ENCODE measurements around the gene ATP11A. TPM values are rescaled to one million over a fixed set of nuclear protein-coding genes. Genes with fewer than 3 reads are reported as not detected.
A peak's percentile ranks its signal among the peaks of the same experiment; 100 is the strongest.

ATP11A gene
- total RNA-seq, 1 experiment from 2014 or later = 65.3 TPM

DNA sequence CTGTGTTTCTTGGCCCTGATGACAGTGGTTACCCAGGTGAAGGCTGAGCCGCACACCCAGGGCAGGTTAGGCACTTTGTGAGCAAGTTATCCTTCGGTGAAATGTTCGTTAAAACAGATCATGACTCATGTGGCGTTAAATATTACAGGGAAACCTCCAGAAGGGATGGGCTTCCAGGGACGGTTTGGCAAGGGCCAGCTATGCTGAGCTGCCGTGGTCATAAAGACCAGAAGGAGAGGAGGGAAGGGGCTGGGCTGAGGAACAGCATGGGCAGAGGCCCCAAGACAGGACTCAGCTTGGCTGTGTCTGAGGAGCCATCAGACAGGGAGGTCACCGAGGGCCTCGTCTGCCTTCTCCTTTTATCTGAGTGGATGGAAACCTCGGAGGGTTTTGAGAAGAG is 47.5 kb downstream of the ATP11A start:
- Histone ChIP-seq H3K79me1 (ENCODE audit: insufficient read depth, low read depth, low read length, poor library complexity, severe bottlenecking) (no peaks in the 10 kb centered on the region), H3K56ac (ENCODE audit: insufficient read length, low read depth, low read length) (no peak overlapping the region), H3T11ph (ENCODE audit: low read length) (no peak overlapping the region), H4K5ac (ENCODE audit: insufficient read length, low read depth, low read length) (no peak overlapping the region), H2AK5ac (ENCODE audit: insufficient read length, low read length) (peak overlapping the region; percentile 65), H3K9me3 (ENCODE audit: control insufficient read depth, low read depth, low read length) (no peaks in the 10 kb centered on the region), H3K27me3 (ENCODE audit: insufficient read depth, low read length) (no peaks in the 10 kb centered on the region), H4K8ac (replicated peaks; ENCODE audit: insufficient read length, low read depth, low read length) (no peak overlapping the region), H3K4me2 (ENCODE audit: insufficient read depth, insufficient read length, low read length) (no peak overlapping the region), H3K9ac (ENCODE audit: extremely low read depth, insufficient read length, low read length) (no peak overlapping the region), H2BK20ac (ENCODE audit: low read depth, low read length, poor library complexity, severe bottlenecking) (no peak overlapping the region), H4K20me1 (ENCODE audit: control insufficient read depth, insufficient read depth, insufficient read length) (no peaks in the 10 kb centered on the region), H2BK15ac (ENCODE audit: low read depth, low read length) (no peak overlapping the region), H3K23ac (ENCODE audit: insufficient read length, low read depth, low read length) (no peak overlapping the region), H3K27ac (ENCODE audit: insufficient read length, low read depth, low read length) (no peak overlapping the region), H2AFZ (ENCODE audit: low read length) (no peak overlapping the region), H2BK120ac (ENCODE audit: low read depth, low read length, poor library complexity, severe bottlenecking) (no peak overlapping the region), H3K4ac (ENCODE audit: low read depth, low read length) (no peak overlapping the region), H2BK5ac (ENCODE audit: insufficient read length, low read length) (no peak overlapping the region), H3K18ac (ENCODE audit: insufficient read length, low read depth, low read length) (no peak overlapping the region), H2BK12ac (ENCODE audit: insufficient read length, low read depth, low read length) (peak overlapping the region; percentile 64), H4K91ac (ENCODE audit: insufficient read length, low read depth, low read length) (no peak overlapping the region), H3K23me2 (ENCODE audit: insufficient read length, low read depth, low read length, poor library complexity, severe bottlenecking) (no peaks in the 10 kb centered on the region), H3K4me1 (ENCODE audit: insufficient read depth, low read length) (peaks cover 17% of the 10 kb centered on the region), H3K79me2 (ENCODE audit: insufficient read depth, low read length) (peaks cover 2% of the 10 kb centered on the region; the same call in 1 of the 2 replicates), H3K14ac (ENCODE audit: insufficient read depth, low read length) (peak overlapping the region; percentile 24; the same call in 1 of the 2 replicates)
- no CpG with 5 or more reads among the region's 9 CpGs for WGBS (ENCODE audit: extremely low coverage, insufficient read length, low lambda C conversion rate)
- Mint-ChIP-seq H3K27ac (peak overlapping the region; percentile 23 to 87 (median 35); a peak in 4 of 7 replicates), H3K36me3 (ENCODE audit: insufficient read depth in 1 of 3, low read depth in 3 of 3) (peaks cover 0 to 5% (median 3%) of the 10 kb centered on the region in 3 experiments; a peak in 3 of 7 replicates), H3K4me3 (no peak overlapping the region), H3K9me3 (no peaks in the 10 kb centered on the region), H3K4me1 (peaks cover 77 to 86% of the 10 kb centered on the region in 2 experiments), H3K27me3 (ENCODE audit: low read depth) (no peaks in the 10 kb centered on the region; the same call in 1 of the 2 replicates)
- TF ChIP-seq CTCF (conservative IDR thresholded peaks at IDR 0.05) = no peak
- no peak for DNase-seq

Measured in H9 (cell line).